Measurements from ENCODE around the gene RNU6-9. TPM values are rescaled to one million over a fixed set of nuclear protein-coding genes. Genes with fewer than 3 reads are reported as not detected.

RNU6-9 gene
- total RNA-seq, 1 experiment from 2014 or later, result not detected

DNA sequence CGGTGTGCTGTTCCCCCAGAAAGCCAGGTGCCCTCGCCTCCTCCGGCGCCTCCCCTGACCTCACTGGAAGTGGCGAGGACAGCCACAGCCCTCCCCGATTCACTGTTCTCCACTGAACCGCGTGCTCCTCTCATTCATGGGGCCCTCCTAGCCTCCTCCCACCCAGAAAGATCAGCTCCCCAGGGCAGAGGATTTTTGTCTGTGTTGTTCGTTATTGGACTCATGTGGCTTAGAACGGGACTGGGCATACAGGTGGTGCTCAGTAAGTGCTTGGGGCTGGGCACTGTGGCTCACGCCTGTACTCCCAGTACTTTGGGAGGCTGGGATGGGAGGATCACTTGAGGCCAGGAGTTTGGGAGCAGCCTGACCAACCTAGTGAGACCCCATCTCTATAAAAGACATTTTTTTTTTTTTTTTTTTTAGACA lies 48.7 kb upstream of the RNU6-9 start:
- ChIA-PET CTCF (no interaction called here), POLR2A (no interaction called here)
- no peak overlapping the region for H3K27ac ChIP-seq (ENCODE audit: low read length)
- TF ChIP-seq, protein P1, sequence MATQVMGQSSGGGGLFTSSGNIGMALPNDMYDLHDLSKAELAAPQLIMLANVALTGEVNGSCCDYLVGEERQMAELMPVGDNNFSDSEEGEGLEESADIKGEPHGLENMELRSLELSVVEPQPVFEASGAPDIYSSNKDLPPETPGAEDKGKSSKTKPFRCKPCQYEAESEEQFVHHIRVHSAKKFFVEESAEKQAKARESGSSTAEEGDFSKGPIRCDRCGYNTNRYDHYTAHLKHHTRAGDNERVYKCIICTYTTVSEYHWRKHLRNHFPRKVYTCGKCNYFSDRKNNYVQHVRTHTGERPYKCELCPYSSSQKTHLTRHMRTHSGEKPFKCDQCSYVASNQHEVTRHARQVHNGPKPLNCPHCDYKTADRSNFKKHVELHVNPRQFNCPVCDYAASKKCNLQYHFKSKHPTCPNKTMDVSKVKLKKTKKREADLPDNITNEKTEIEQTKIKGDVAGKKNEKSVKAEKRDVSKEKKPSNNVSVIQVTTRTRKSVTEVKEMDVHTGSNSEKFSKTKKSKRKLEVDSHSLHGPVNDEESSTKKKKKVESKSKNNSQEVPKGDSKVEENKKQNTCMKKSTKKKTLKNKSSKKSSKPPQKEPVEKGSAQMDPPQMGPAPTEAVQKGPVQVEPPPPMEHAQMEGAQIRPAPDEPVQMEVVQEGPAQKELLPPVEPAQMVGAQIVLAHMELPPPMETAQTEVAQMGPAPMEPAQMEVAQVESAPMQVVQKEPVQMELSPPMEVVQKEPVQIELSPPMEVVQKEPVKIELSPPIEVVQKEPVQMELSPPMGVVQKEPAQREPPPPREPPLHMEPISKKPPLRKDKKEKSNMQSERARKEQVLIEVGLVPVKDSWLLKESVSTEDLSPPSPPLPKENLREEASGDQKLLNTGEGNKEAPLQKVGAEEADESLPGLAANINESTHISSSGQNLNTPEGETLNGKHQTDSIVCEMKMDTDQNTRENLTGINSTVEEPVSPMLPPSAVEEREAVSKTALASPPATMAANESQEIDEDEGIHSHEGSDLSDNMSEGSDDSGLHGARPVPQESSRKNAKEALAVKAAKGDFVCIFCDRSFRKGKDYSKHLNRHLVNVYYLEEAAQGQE (IDR thresholded peaks at IDR 0.05; ENCODE audit: insufficient read depth in 1 of 2, low read depth in 2 of 2, low read length in 1 of 2), result no peak
- TF ChIP-seq SIN3A (IDR thresholded peaks at IDR 0.05; ENCODE audit: borderline replicate concordance, insufficient read depth, low read depth, low read length), result no peak
- TF ChIP-seq TCF7L2 (IDR thresholded peaks at IDR 0.05; ENCODE audit: low read depth, low read length), result no peak
- H3K27me3 ChIP-seq (ENCODE audit: control insufficient read depth, insufficient read depth, low read length), result no peaks in the 10 kb centered on the region
- BruUV-seq (replicated peaks), result no TSS peak
- in situ Hi-C loops (cut with HindIII; ENCODE audit: low pct_unique_long_range_greater_than_20kb, low sequenced_read_pairs) (no loop called here), intact Hi-C loops (cut with micrococcal nuclease; ENCODE audit: unreplicated experiment) (no loop called here)
- DNase-seq (ENCODE audit: low read depth, low spot score) (no peak), ATAC-seq (no peak)
- no peak overlapping the region for H3K4me3 ChIP-seq (ENCODE audit: low read depth in 2 of 2, low read length in 2 of 2)
- peaks cover 4% of the 10 kb centered on the region; the same call in 1 of the 2 replicates for H3K4me1 ChIP-seq (ENCODE audit: control insufficient read depth, insufficient read depth, low read length)
- no peaks in the 10 kb centered on the region for H3K9me3 ChIP-seq (ENCODE audit: control insufficient read depth, insufficient read depth, low read depth, low read length)
- H3K36me3 ChIP-seq (ENCODE audit: control insufficient read depth, insufficient read depth, low read length), result no peaks in the 10 kb centered on the region

DNA sequence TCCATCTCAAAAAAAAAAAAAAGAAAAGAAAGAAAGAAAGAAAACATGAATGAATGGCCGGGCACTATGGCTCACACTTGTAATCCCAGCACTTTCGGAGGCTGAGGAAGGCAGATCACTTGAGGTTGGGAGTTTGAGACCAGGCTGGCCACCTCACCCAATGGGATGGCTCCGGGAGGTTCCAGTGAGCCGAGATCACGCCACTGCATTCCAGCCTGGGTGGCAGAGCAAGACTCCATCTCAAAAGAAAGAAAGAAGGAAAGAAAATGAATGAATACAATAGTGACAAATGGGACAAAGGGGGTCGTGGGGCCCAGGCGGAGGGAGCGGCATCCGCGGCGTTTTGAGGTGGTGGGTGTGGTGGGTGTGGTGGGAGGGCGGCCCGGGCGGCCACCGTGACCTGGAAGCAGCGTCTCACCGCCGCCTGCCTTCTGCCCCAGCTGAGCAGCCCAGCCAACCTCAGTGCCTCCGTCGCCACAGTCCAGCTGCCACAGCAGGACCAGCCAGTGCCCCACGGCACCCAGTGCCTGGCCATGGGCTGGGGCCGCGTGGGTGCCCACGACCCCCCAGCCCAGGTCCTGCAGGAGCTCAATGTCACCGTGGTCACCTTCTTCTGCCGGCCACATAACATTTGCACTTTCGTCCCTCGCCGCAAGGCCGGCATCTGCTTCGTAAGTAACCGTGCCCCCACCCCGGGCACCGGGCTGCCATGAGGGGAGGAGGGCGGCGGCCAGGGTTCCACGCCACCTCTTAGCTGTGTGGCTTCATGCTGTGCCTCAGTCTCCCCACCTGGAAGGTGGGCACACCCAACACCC lies 47.4 kb upstream of the RNU6-9 start:
- Histone ChIP-seq H3K4me3 (ENCODE audit: low read depth in 2 of 2, low read length in 2 of 2) (no peak overlapping the region), H3K4me1 (ENCODE audit: control insufficient read depth, insufficient read depth, low read length) (peaks cover 7% of the 10 kb centered on the region), H3K9me3 (ENCODE audit: control insufficient read depth, insufficient read depth, low read depth, low read length) (no peaks in the 10 kb centered on the region), H3K27me3 (ENCODE audit: control insufficient read depth, insufficient read depth, low read length) (no peaks in the 10 kb centered on the region), H3K27ac (ENCODE audit: low read length) (no peak overlapping the region), H3K36me3 (ENCODE audit: control insufficient read depth, insufficient read depth, low read length) (no peaks in the 10 kb centered on the region)
- CTCF ChIA-PET, result no interaction called here
- intact Hi-C loops (cut with micrococcal nuclease; ENCODE audit: unreplicated experiment) (no loop called here), in situ Hi-C loops (cut with HindIII; ENCODE audit: low pct_unique_long_range_greater_than_20kb, low sequenced_read_pairs) (no loop called here)
- POLR2A ChIA-PET, result no interaction called here
- no TSS peak for BruUV-seq (replicated peaks)
- ATAC-seq, result no peak
- TF ChIP-seq TCF7L2 (IDR thresholded peaks at IDR 0.05; ENCODE audit: low read depth, low read length) (no peak), POLR2AphosphoS5 (IDR thresholded peaks at IDR 0.05; ENCODE audit: low read depth, low read length) (no peak), SIN3A (IDR thresholded peaks at IDR 0.05; ENCODE audit: borderline replicate concordance, insufficient read depth, low read depth, low read length) (no peak)
- TF ChIP-seq, protein P1 (IDR thresholded peaks at IDR 0.05; ENCODE audit: insufficient read depth in 1 of 2, low read depth in 2 of 2, low read length in 1 of 2), result no peak; a peak in 1 of 4 replicates
- TF ChIP-seq, protein P2, sequence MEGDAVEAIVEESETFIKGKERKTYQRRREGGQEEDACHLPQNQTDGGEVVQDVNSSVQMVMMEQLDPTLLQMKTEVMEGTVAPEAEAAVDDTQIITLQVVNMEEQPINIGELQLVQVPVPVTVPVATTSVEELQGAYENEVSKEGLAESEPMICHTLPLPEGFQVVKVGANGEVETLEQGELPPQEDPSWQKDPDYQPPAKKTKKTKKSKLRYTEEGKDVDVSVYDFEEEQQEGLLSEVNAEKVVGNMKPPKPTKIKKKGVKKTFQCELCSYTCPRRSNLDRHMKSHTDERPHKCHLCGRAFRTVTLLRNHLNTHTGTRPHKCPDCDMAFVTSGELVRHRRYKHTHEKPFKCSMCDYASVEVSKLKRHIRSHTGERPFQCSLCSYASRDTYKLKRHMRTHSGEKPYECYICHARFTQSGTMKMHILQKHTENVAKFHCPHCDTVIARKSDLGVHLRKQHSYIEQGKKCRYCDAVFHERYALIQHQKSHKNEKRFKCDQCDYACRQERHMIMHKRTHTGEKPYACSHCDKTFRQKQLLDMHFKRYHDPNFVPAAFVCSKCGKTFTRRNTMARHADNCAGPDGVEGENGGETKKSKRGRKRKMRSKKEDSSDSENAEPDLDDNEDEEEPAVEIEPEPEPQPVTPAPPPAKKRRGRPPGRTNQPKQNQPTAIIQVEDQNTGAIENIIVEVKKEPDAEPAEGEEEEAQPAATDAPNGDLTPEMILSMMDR (IDR thresholded peaks at IDR 0.05), result no peak
- no peak for DNase-seq (ENCODE audit: low read depth, low spot score)
